HepG2 (cell line): ENCODE data around the gene VPS11. TPM values are rescaled to one million over a fixed set of nuclear protein-coding genes. Genes with fewer than 3 reads are reported as not detected.

ENCODE experiments used
- ARHGAP35 ChIP-seq: sonication (generic); formaldehyde crosslinking; IDR thresholded peaks from 2 replicates; pipeline ENCODE4 v1.9.0; 2022; ENCODE audit warnings: mild to moderate bottlenecking, inconsistent platforms, moderate library complexity, missing genetic modification reagents, borderline replicate concordance
- BHLHE40 ChIP-seq: IDR thresholded peaks from 2 replicates; pipeline ENCODE4 v1.6.1; 2011; ENCODE audit warnings: low read length, improper control_type of control experiment
- BORCS8-MEF2B ChIP-seq: sonication (generic); formaldehyde crosslinking; IDR thresholded peaks from 2 replicates; pipeline ENCODE4 v1.8.0; 2022; ENCODE audit warnings: mild to moderate bottlenecking, missing genetic modification reagents
- CAMTA2 ChIP-seq: sonication (generic); formaldehyde crosslinking; IDR thresholded peaks from 2 replicates; pipeline ENCODE4 v1.4.0; 2020; ENCODE audit warnings: mild to moderate bottlenecking, missing genetic modification reagents, borderline replicate concordance
- FOXK1 ChIP-seq: sonication (generic); formaldehyde crosslinking; IDR thresholded peaks from 2 replicates; pipeline ENCODE4 v1.4.0; 2020; ENCODE audit warnings: low read depth, missing genetic modification reagents, borderline replicate concordance
- HNF4A ChIP-seq: sonication (generic); formaldehyde crosslinking; IDR thresholded peaks from 2 replicates; pipeline ENCODE4 v1.4.0; 2020; ENCODE audit warnings: missing genetic modification reagents
- MBD4 ChIP-seq: IDR thresholded peaks from 2 replicates; pipeline ENCODE4 v1.6.1; 2012; ENCODE audit warnings: low read length, inconsistent platforms, borderline replicate concordance
- RXRA ChIP-seq: sonication (generic); formaldehyde crosslinking; IDR thresholded peaks from 2 replicates; pipeline ENCODE4 v1.5.1; 2020; ENCODE audit warnings: missing genetic modification reagents
- SNRNP70 ChIP-seq: fragments of 200-400 bp; formaldehyde crosslinking; IDR thresholded peaks from 2 replicates; pipeline ENCODE4 v1.6.1; 2017; ENCODE audit warnings: mild to moderate bottlenecking, low read depth, low read length, moderate library complexity
- ZKSCAN5 ChIP-seq: sonication (generic); formaldehyde crosslinking; IDR thresholded peaks from 2 replicates; pipeline ENCODE4 v1.5.1; 2020; ENCODE audit warnings: mild to moderate bottlenecking, missing genetic modification reagents
- ZNF576 ChIP-seq: sonication (generic); formaldehyde crosslinking; IDR thresholded peaks from 2 replicates; pipeline ENCODE4 v1.4.0; 2020; ENCODE audit warnings: mild to moderate bottlenecking, missing genetic modification reagents
- ZNF687 ChIP-seq: sonication (generic); formaldehyde crosslinking; IDR thresholded peaks from 2 replicates; pipeline ENCODE4 v1.5.1; 2020; ENCODE audit warnings: mild to moderate bottlenecking, missing genetic modification reagents, moderate library complexity
- polyA plus RNA-seq, 8 experiments: library from polyadenylated mRNA; depleted of rRNA in 3 of 8; stranded (reverse) in 7 of 8; unstranded in 1 of 8; fragments of >200 nt; fragmentation: Illumina TruSeq in 4 of 8; extraction: Trizol in 4 of 8; gene quantifications; 2 replicates each; pipeline versions ENCODE4 v1.2.1 to v1.2.3, GENCODE V29; 2011 to 2016; ENCODE audit warnings: low read depth in 4 of 8, missing spikeins in 1 of 8, mixed read lengths in 1 of 8; ENCODE audit not compliant: insufficient read depth in 1 of 8
- total RNA-seq, 5 experiments: library from RNA; depleted of rRNA; stranded (reverse); fragments of >200 nt; fragmentation: Illumina TruSeq; extraction: Trizol; gene quantifications; 2 replicates each; pipeline ENCODE4 v1.2.3, GENCODE V29; 2016; ENCODE audit warnings: low read depth in 1 of 5

Gene VPS11
- total and polyA plus RNA-seq, 2 of the 13 experiments (the other 11 are each of a cell fraction or from before 2014, with no cell fraction given), result 13.7 to 21.6 TPM

GRCh38 chr11:119025978-119026766 is 41.4 kb upstream of the VPS11 start (continued):
- TF ChIP-seq ZNF687 (CRISPR knock-in tag) (peak; percentile 93), ZKSCAN5 (CRISPR knock-in tag) (no peak), SNRNP70 (no peak), ZNF576 (CRISPR knock-in tag) (no peak), FOXK1 (CRISPR knock-in tag) (no peak), ARHGAP35 (CRISPR knock-in tag) (no peak), BHLHE40 (peak; percentile 36; the same call in 1 of the 2 replicates), CAMTA2 (CRISPR knock-in tag) (no peak), RXRA (CRISPR knock-in tag) (no peak), HNF4A (CRISPR knock-in tag) (peak; percentile 69), BORCS8-MEF2B (no peak), MBD4 (no peak)
